K562 (cell line): ENCODE data around the gene PRICKLE4. TPM values are rescaled to one million over a fixed set of nuclear protein-coding genes. Genes with fewer than 3 reads are reported as not detected.

Source experiments
- ARID4B ChIP-seq: sonication (generic); formaldehyde crosslinking; IDR thresholded peaks from 2 replicates; pipeline ENCODE4 v1.8.0; 2022; ENCODE audit warnings: mild to moderate bottlenecking, missing genetic modification reagents
- ATF3 ChIP-seq, 2 experiments: fragments of 450-650 bp in 1 of 2; sonication (generic) in 1 of 2; formaldehyde crosslinking in 1 of 2; IDR thresholded peaks in 1 of 2; conservative IDR thresholded peaks in 1 of 2; 2 replicates each; pipeline versions ENCODE4 v1.6.1 to v1.8.1; 2016 to 2023; ENCODE audit warnings: mild to moderate bottlenecking in 2 of 2, moderate library complexity in 2 of 2, inconsistent platforms in 1 of 2, missing genetic modification reagents in 1 of 2
- CBFA2T3 ChIP-seq: fragments of 450-650 bp; IDR thresholded peaks from 2 replicates; pipeline ENCODE4 v1.6.1; 2017
- CREB1 ChIP-seq, 2 experiments: sonication (generic) in 1 of 2; formaldehyde crosslinking in 1 of 2; IDR thresholded peaks; 2 replicates each; pipeline versions ENCODE4 v1.6.1 to v1.8.0; 2012 to 2022; ENCODE audit warnings: inconsistent platforms in 1 of 2, mild to moderate bottlenecking in 1 of 2, missing genetic modification reagents in 1 of 2, moderate library complexity in 1 of 2
- DPF2 ChIP-seq: fragments of 450-650 bp; IDR thresholded peaks from 2 replicates; pipeline ENCODE4 v1.6.1; 2016
- HDGF ChIP-seq: fragments of 450-650 bp; IDR thresholded peaks from 2 replicates; pipeline ENCODE4 v1.6.1; 2016
- HES1 ChIP-seq: fragments of 450-650 bp; IDR thresholded peaks from 2 replicates; pipeline ENCODE4 v1.6.1; 2016; ENCODE audit warnings: low read depth, mild to moderate bottlenecking, moderate library complexity
- MEIS2 ChIP-seq: fragments of 450-650 bp; IDR thresholded peaks from 2 replicates; pipeline ENCODE4 v1.6.1; 2014; ENCODE audit warnings: mild to moderate bottlenecking; ENCODE audit not compliant: partially characterized antibody
- PRMT5 ChIP-seq: sonication (generic); formaldehyde crosslinking; IDR thresholded peaks from 2 replicates; pipeline ENCODE4 v1.5.0; 2020; ENCODE audit warnings: missing genetic modification reagents
- RB1 ChIP-seq: fragments of 450-650 bp; IDR thresholded peaks from 2 replicates; pipeline ENCODE4 v1.6.1; 2017; ENCODE audit warnings: low read depth, mild to moderate bottlenecking
- RERE ChIP-seq: sonication (generic); formaldehyde crosslinking; IDR thresholded peaks from 2 replicates; pipeline ENCODE4 v1.8.0; 2023; ENCODE audit warnings: missing genetic modification reagents, mild to moderate bottlenecking, borderline replicate concordance
- TEAD4 ChIP-seq, 2 experiments: sonication (generic) in 1 of 2; formaldehyde crosslinking in 1 of 2; IDR thresholded peaks; 2 replicates each; pipeline versions ENCODE4 v1.6.1 to v1.8.0; 2012 to 2022; ENCODE audit warnings: borderline replicate concordance in 1 of 2, inconsistent platforms in 1 of 2, low read length in 1 of 2, mild to moderate bottlenecking in 1 of 2, missing genetic modification reagents in 1 of 2
- ZNF124 ChIP-seq: sonication (generic); formaldehyde crosslinking; IDR thresholded peaks from 2 replicates; pipeline ENCODE4 v1.8.1; 2022; ENCODE audit warnings: missing genetic modification reagents
- ZNF589 ChIP-seq: fragments of 200-800 bp; sonication (Bioruptor generic); IDR thresholded peaks from 2 replicates; pipeline ENCODE4 v1.6.1; 2016; ENCODE audit warnings: low read depth, missing genetic modification characterization, missing compliant biosample characterization
- ZNF780A ChIP-seq: fragments of 250-450 bp; sonication (Bioruptor Pico); IDR thresholded peaks from 2 replicates; pipeline ENCODE4 v1.5.0; 2021; ENCODE audit warnings: mild to moderate bottlenecking
- polyA plus RNA-seq, 8 experiments: library from polyadenylated mRNA; depleted of rRNA in 4 of 8; stranded (reverse) in 5 of 8; unstranded in 3 of 8; fragments of >200 nt; fragmentation: Nextera tagmentation in 2 of 8; fragmentation: Illumina TruSeq in 1 of 8; extraction: Ambion mirVana in 2 of 8; extraction: Trizol in 1 of 8; gene quantifications; 2 replicates each; pipeline versions ENCODE4 v1.2.1 to v1.2.3, GENCODE V29; 2011 to 2014; ENCODE audit warnings: inconsistent platforms in 1 of 8, missing spikeins in 1 of 8
- total RNA-seq, 7 experiments: library from RNA; depleted of rRNA in 6 of 7; stranded (reverse); fragments of >200 nt in 6 of 7; fragmentation: Illumina TruSeq in 2 of 7; extraction: Trizol in 2 of 7; gene quantifications; 2 replicates each; pipeline versions ENCODE4 v1.2.1 to v1.2.3, GENCODE V29; 2011 to 2021; ENCODE audit warnings: low replicate concordance in 1 of 7

PRICKLE4 gene
- total and polyA plus RNA-seq, 9 of the 15 experiments (the other 6 are each of a cell fraction or from before 2014, with no cell fraction given): 0.20 to 0.32 (median 0.27) TPM; not detected in 6

- TF ChIP-seq PRMT5 (CRISPR knock-in tag): no peak
- TF ChIP-seq ZNF780A (CRISPR knock-in tag): no peak
- TF ChIP-seq MEIS2: peak; percentile 48
- TF ChIP-seq ZNF124 (CRISPR knock-in tag): no peak
- 0 out of 2 replicates have a peak, but pooled peaks have one; percentile 15 for TF ChIP-seq RB1
- TF ChIP-seq ARID4B (CRISPR knock-in tag): no peak
- TF ChIP-seq TEAD4 (IDR thresholded peaks at IDR 0.05; ENCODE audit: low read length): peak; percentile 66
- no peak for TF ChIP-seq TEAD4 (CRISPR knock-in tag; IDR thresholded peaks at IDR 0.05; ENCODE audit: borderline replicate concordance)
- no peak for TF ChIP-seq RERE (CRISPR knock-in tag)
- peak; percentile 99 for TF ChIP-seq HES1
- peak; percentile 97 for TF ChIP-seq ATF3 (IDR thresholded peaks at IDR 0.05)
- TF ChIP-seq ATF3 (CRISPR knock-in tag; conservative IDR thresholded peaks at IDR 0.05): peak; percentile 44; the same call in 1 of the 2 replicates
- 0 out of 2 replicates have a peak, but pooled peaks have one; percentile 27 for TF ChIP-seq CREB1 (IDR thresholded peaks at IDR 0.05)
- peak; percentile 36; the same call in 1 of the 2 replicates for TF ChIP-seq CREB1 (CRISPR knock-in tag; IDR thresholded peaks at IDR 0.05)
- TF ChIP-seq CBFA2T3: peak; percentile 66
- TF ChIP-seq DPF2: peak; percentile 68
- TF ChIP-seq HDGF: 0 out of 2 replicates have a peak, but pooled peaks have one; percentile 2
- peak; percentile 64; the same call in 1 of the 2 replicates for TF ChIP-seq ZNF589 (CRISPR knock-in tag)
Measured at GRCh38 chr6:41767112-41767833, 13.3 kb upstream of the PRICKLE4 start (continued).
